Measurements from ENCODE around the gene SLC7A7. TPM values are rescaled to one million over a fixed set of nuclear protein-coding genes. Genes with fewer than 3 reads are reported as not detected.
"Not testable (repeated sequence)": the region's sequence is repeated elsewhere in the genome, so short reads cannot be mapped to it uniquely, and the experiment has no call there.

Gene SLC7A7
- total RNA-seq, 1 donor, result 4.3 TPM

GRCh38 chr14:22856428-22856827, 41.2 kb upstream of the SLC7A7 start:
- H4K20me1 ChIP-seq (ENCODE audit: insufficient read depth, low read length), result no peaks in the 10 kb centered on the region
- H3K79me2 ChIP-seq (ENCODE audit: insufficient read depth, low read length), result peaks cover 3% of the 10 kb centered on the region
- no peaks in the 10 kb centered on the region for H3K36me3 ChIP-seq (ENCODE audit: insufficient read depth, low read length)
- H3K4me2 ChIP-seq (ENCODE audit: insufficient read depth, low read length), result no peak overlapping the region
- H2AFZ ChIP-seq (ENCODE audit: low read length), result no peak overlapping the region
- peaks cover 20% of the 10 kb centered on the region for H3K4me1 ChIP-seq (ENCODE audit: insufficient read depth, low read length)
- H3K27ac ChIP-seq (ENCODE audit: low read depth, low read length), result no peak overlapping the region
- no peak for DNase-seq (ENCODE audit: insufficient read length, low spot score, missing footprints)
- no peak for TF ChIP-seq CTCF (IDR thresholded peaks at IDR 0.05; ENCODE audit: extremely low read depth, low read depth, low read length)
- no peak overlapping the region for H3K4me3 ChIP-seq (ENCODE audit: insufficient read depth, low read length)
- no peaks in the 10 kb centered on the region for H3K9me3 ChIP-seq (ENCODE audit: low read depth, low read length)
- no peaks in the 10 kb centered on the region for H3K27me3 ChIP-seq (ENCODE audit: insufficient read depth, low read length)

- Histone ChIP-seq H4K20me1 (ENCODE audit: insufficient read depth, low read length) (no peaks in the 10 kb centered on the region), H3K9me3 (ENCODE audit: low read depth, low read length) (no peaks in the 10 kb centered on the region), H2AFZ (ENCODE audit: low read length) (no peak overlapping the region), H3K27ac (ENCODE audit: low read depth, low read length) (no peak overlapping the region), H3K4me2 (ENCODE audit: insufficient read depth, low read length) (no peak overlapping the region), H3K27me3 (ENCODE audit: insufficient read depth, low read length) (no peaks in the 10 kb centered on the region), H3K4me3 (ENCODE audit: insufficient read depth, low read length) (no peak overlapping the region), H3K36me3 (ENCODE audit: insufficient read depth, low read length) (no peaks in the 10 kb centered on the region), H3K79me2 (ENCODE audit: insufficient read depth, low read length) (peaks cover 3% of the 10 kb centered on the region), H3K4me1 (ENCODE audit: insufficient read depth, low read length) (peaks cover 32% of the 10 kb centered on the region)
- TF ChIP-seq CTCF (IDR thresholded peaks at IDR 0.05; ENCODE audit: extremely low read depth, low read depth, low read length), result no peak
- DNase-seq (ENCODE audit: insufficient read length, low spot score, missing footprints), result peak; percentile 25
Measured at GRCh38 chr14:22854963-22855724, 39.9 kb upstream of the SLC7A7 start.

GRCh38 chr14:22854296-22854695, 39.1 kb upstream of the SLC7A7 start:
- not testable (repeated sequence) for H3K27ac ChIP-seq (ENCODE audit: low read depth, low read length); H3K27me3 ChIP-seq (ENCODE audit: insufficient read depth, low read length); H3K79me2 ChIP-seq (ENCODE audit: insufficient read depth, low read length); H2AFZ ChIP-seq (ENCODE audit: low read length); H3K4me2 ChIP-seq (ENCODE audit: insufficient read depth, low read length); H4K20me1 ChIP-seq (ENCODE audit: insufficient read depth, low read length); H3K4me3 ChIP-seq (ENCODE audit: insufficient read depth, low read length); DNase-seq (ENCODE audit: insufficient read length, low spot score, missing footprints); H3K36me3 ChIP-seq (ENCODE audit: insufficient read depth, low read length); H3K9me3 ChIP-seq (ENCODE audit: low read depth, low read length)
- H3K4me1 ChIP-seq (ENCODE audit: insufficient read depth, low read length), result peaks cover 40% of the 10 kb centered on the region

GRCh38 chr14:22852940-22853767, 37.9 kb upstream of the SLC7A7 start:
- peaks cover 4% of the 10 kb centered on the region for H3K36me3 ChIP-seq (ENCODE audit: insufficient read depth, low read length)
- no peaks in the 10 kb centered on the region for H3K27me3 ChIP-seq (ENCODE audit: insufficient read depth, low read length)
- H2AFZ ChIP-seq (ENCODE audit: low read length), result peak overlapping the region; percentile 91
- no peaks in the 10 kb centered on the region for H3K9me3 ChIP-seq (ENCODE audit: low read depth, low read length)
- H3K4me1 ChIP-seq (ENCODE audit: insufficient read depth, low read length), result peaks cover 52% of the 10 kb centered on the region
- H3K4me3 ChIP-seq (ENCODE audit: insufficient read depth, low read length), result peak overlapping the region; percentile 79
- peak; percentile 80 for DNase-seq (ENCODE audit: insufficient read length, low spot score, missing footprints)
- peaks cover 3% of the 10 kb centered on the region for H3K79me2 ChIP-seq (ENCODE audit: insufficient read depth, low read length)
- TF ChIP-seq CTCF (IDR thresholded peaks at IDR 0.05; ENCODE audit: extremely low read depth, low read depth, low read length), result peak; percentile 82
- H3K4me2 ChIP-seq (ENCODE audit: insufficient read depth, low read length), result peak overlapping the region; percentile 98
- H3K27ac ChIP-seq (ENCODE audit: low read depth, low read length), result peak overlapping the region; percentile 100
- no peaks in the 10 kb centered on the region for H4K20me1 ChIP-seq (ENCODE audit: insufficient read depth, low read length)

All from osteoblast (primary cell).